HEK293 (cell line): ENCODE results near the gene TTF1.

Source experiments
- CTCF ChIA-PET: fragments of 350-600 bp; formaldehyde crosslinking; extraction: SDS; loops from one replicate; lab custom pipeline; 2021; ENCODE audit warnings: antibody characterized with exemption; lab: Yijun Ruan, JAX
- POLR2A ChIA-PET: fragments of 300-600 bp; formaldehyde crosslinking; extraction: SDS; loops from one replicate; lab custom pipeline; 2020; ENCODE audit warnings: antibody characterized with exemption, inconsistent platforms; lab: Yijun Ruan, JAX
- H3K27ac ChIP-seq: fragments of 200-500 bp; sonication (Bioruptor generic); 2 replicates; pipeline ENCODE4 v1.5.1; 2014; ENCODE audit warnings: low read depth, low read length, control low read depth, inconsistent platforms; ENCODE audit errors: extremely low read depth
- H3K36me3 ChIP-seq, 2 experiments: fragments of 200-500 bp in 1 of 2; sonication (Bioruptor generic) in 1 of 2; 1 replicate in 1 of 2; 2 replicates in 1 of 2; pipeline ENCODE4 v1.5.1; 2014 to 2017; ENCODE audit warnings: inconsistent platforms in 2 of 2, low read length in 2 of 2; ENCODE audit not compliant: control insufficient read depth in 2 of 2, insufficient read depth in 1 of 2
- H3K4me1 ChIP-seq: fragments of 200-500 bp; sonication (Bioruptor generic); 2 replicates; pipeline ENCODE4 v1.5.1; 2014; ENCODE audit warnings: mild to moderate bottlenecking, low read length, inconsistent platforms; ENCODE audit not compliant: control insufficient read depth, insufficient read depth
- H3K4me3 ChIP-seq: 2 replicates; pipeline ENCODE4 v1.5.1; 2011; ENCODE audit warnings: low read depth, mild to moderate bottlenecking, control low read depth, low read length, moderate library complexity
- H3K9me3 ChIP-seq: fragments of 200-500 bp; sonication (Bioruptor generic); 2 replicates; pipeline ENCODE4 v1.5.1; 2014; ENCODE audit warnings: low read depth, low read length, inconsistent platforms; ENCODE audit not compliant: control insufficient read depth, insufficient read depth
- GLI2 ChIP-seq: fragments of 450-650 bp; formaldehyde crosslinking; IDR thresholded peaks from 2 replicates; pipeline ENCODE4; 2017; ENCODE audit warnings: missing biosample characterization, missing genetic modification characterization, low read depth, borderline replicate concordance
- HOXA7 ChIP-seq: sonication (generic); formaldehyde crosslinking; IDR thresholded peaks from 2 replicates; pipeline ENCODE4 v1.8.1; 2022; ENCODE audit warnings: missing genetic modification reagents, borderline replicate concordance
- HOXC10 ChIP-seq: sonication (generic); formaldehyde crosslinking; IDR thresholded peaks from 2 replicates; pipeline ENCODE4 v1.8.1; 2023; ENCODE audit warnings: mild to moderate bottlenecking, missing genetic modification reagents
- IKZF3 ChIP-seq: fragments of 450-650 bp; IDR thresholded peaks from 2 replicates; pipeline ENCODE4 v1.5.0; 2018; ENCODE audit warnings: missing biosample characterization, mild to moderate bottlenecking, missing genetic modification characterization, moderate library complexity
- KLF7 ChIP-seq: fragments of 450-650 bp; formaldehyde crosslinking; IDR thresholded peaks from 2 replicates; pipeline ENCODE4 v1.5.1; 2016; ENCODE audit warnings: missing biosample characterization, missing genetic modification characterization, borderline replicate concordance
- RBAK ChIP-seq: fragments of 450-650 bp; formaldehyde crosslinking; IDR thresholded peaks from 2 replicates; pipeline ENCODE4 v1.5.1; 2016; ENCODE audit warnings: missing biosample characterization, missing genetic modification characterization
- SCRT2 ChIP-seq: fragments of 450-650 bp; formaldehyde crosslinking; IDR thresholded peaks from 2 replicates; pipeline ENCODE4 v1.5.1; 2016; ENCODE audit warnings: missing biosample characterization, missing genetic modification characterization
- ZBTB7A ChIP-seq: fragments of 450-650 bp; formaldehyde crosslinking; IDR thresholded peaks from 2 replicates; pipeline ENCODE4 v1.5.1; 2016; ENCODE audit warnings: low read depth, missing biosample characterization, missing genetic modification characterization
- ZFP3 ChIP-seq: fragments of 450-650 bp; formaldehyde crosslinking; IDR thresholded peaks from 2 replicates; pipeline ENCODE4 v1.5.1; 2016; ENCODE audit warnings: low read depth, missing biosample characterization, missing genetic modification characterization
- ZNF174 ChIP-seq: fragments of 450-650 bp; formaldehyde crosslinking; IDR thresholded peaks from 2 replicates; pipeline ENCODE4 v1.5.0; 2017; ENCODE audit warnings: missing biosample characterization, mild to moderate bottlenecking, missing genetic modification characterization
- ZNF175 ChIP-seq: fragments of 450-650 bp; formaldehyde crosslinking; IDR thresholded peaks from 2 replicates; pipeline ENCODE4 v1.5.1; 2016; ENCODE audit warnings: missing biosample characterization, missing genetic modification characterization
- ZNF202 ChIP-seq: fragments of 450-650 bp; formaldehyde crosslinking; IDR thresholded peaks from 2 replicates; pipeline ENCODE4 v1.5.1; 2016; ENCODE audit warnings: missing biosample characterization, missing genetic modification characterization, borderline replicate concordance
- ZNF223 ChIP-seq: fragments of 450-650 bp; formaldehyde crosslinking; IDR thresholded peaks from 2 replicates; pipeline ENCODE4 v1.5.1; 2016; ENCODE audit warnings: missing biosample characterization, missing genetic modification characterization
- ZNF24 ChIP-seq: fragments of 450-650 bp; formaldehyde crosslinking; IDR thresholded peaks from 2 replicates; pipeline ENCODE4 v1.5.1; 2016; ENCODE audit warnings: missing biosample characterization, missing genetic modification characterization
- ZNF354C ChIP-seq: fragments of 450-650 bp; formaldehyde crosslinking; IDR thresholded peaks from 2 replicates; pipeline ENCODE4 v1.5.1; 2016; ENCODE audit warnings: missing biosample characterization, missing genetic modification characterization, low read depth, borderline replicate concordance
- ZNF544 ChIP-seq: fragments of 450-650 bp; formaldehyde crosslinking; IDR thresholded peaks from 2 replicates; pipeline ENCODE4 v1.5.0; 2017; ENCODE audit warnings: missing biosample characterization, missing genetic modification characterization
- ZNF548 ChIP-seq: fragments of 450-650 bp; formaldehyde crosslinking; IDR thresholded peaks from 2 replicates; pipeline ENCODE4 v1.5.1; 2016; ENCODE audit warnings: missing biosample characterization, missing genetic modification characterization
- ZNF76 ChIP-seq: fragments of 450-650 bp; formaldehyde crosslinking; IDR thresholded peaks from 2 replicates; pipeline ENCODE4; 2016; ENCODE audit warnings: low read depth, missing biosample characterization, missing genetic modification characterization, borderline replicate concordance
- ZNF785 ChIP-seq: fragments of 450-650 bp; formaldehyde crosslinking; IDR thresholded peaks from 2 replicates; pipeline ENCODE4 v1.5.1; 2016; ENCODE audit warnings: missing biosample characterization, missing genetic modification characterization
- ZNF830 ChIP-seq: fragments of 450-650 bp; IDR thresholded peaks from 2 replicates; pipeline ENCODE4 v1.5.0; 2018; ENCODE audit warnings: missing biosample characterization, missing genetic modification characterization, low read depth, mild to moderate bottlenecking, moderate library complexity
- ZSCAN30 ChIP-seq: fragments of 450-650 bp; IDR thresholded peaks from 2 replicates; pipeline ENCODE4 v1.5.1; 2018; ENCODE audit warnings: missing biosample characterization, mild to moderate bottlenecking, missing genetic modification characterization, moderate library complexity
- TF ChIP-seq, protein P1 (sequence below): fragments of 450-650 bp; formaldehyde crosslinking; IDR thresholded peaks from 2 replicates; pipeline ENCODE4 v1.5.1; 2016; ENCODE audit warnings: missing biosample characterization, missing genetic modification characterization
- TF ChIP-seq, protein P2 (sequence below): fragments of 450-650 bp; formaldehyde crosslinking; IDR thresholded peaks from 2 replicates; pipeline ENCODE4 v1.5.1; 2016; ENCODE audit warnings: missing biosample characterization, missing genetic modification characterization, low read depth
- TF ChIP-seq, protein P3 (sequence below): fragments of 450-650 bp; IDR thresholded peaks from 2 replicates; pipeline ENCODE4 v1.5.1; 2018; ENCODE audit warnings: missing biosample characterization, missing genetic modification characterization
- TF ChIP-seq, protein P4 (sequence below): fragments of 450-650 bp; formaldehyde crosslinking; IDR thresholded peaks from 2 replicates; pipeline ENCODE4 v1.5.1; 2016; ENCODE audit warnings: missing biosample characterization, missing genetic modification characterization
- TF ChIP-seq, protein P5 (sequence below): fragments of 450-650 bp; formaldehyde crosslinking; IDR thresholded peaks from 2 replicates; pipeline ENCODE4 v1.5.1; 2016; ENCODE audit warnings: missing biosample characterization, missing genetic modification characterization, borderline replicate concordance

The TTF1 gene

DNA sequence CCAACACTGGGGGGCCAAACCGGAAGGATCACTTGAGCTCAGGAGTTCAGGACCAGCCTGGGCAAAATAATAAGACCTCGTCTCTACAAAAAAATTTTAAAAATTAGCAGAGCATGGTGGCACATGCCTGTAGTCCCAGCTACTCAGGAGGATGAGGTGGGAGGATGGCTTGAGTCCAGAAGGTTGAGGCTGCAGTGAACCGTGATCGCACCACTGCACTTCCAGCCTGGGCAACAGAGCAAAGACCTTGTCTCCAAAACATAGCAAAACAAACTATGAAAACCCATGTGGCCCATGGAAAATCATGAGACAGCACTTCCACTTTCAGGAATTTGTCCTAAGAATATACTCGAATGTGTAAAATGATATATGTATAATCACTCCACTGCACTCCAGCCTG, 58.0 kb downstream of the TTF1 start (continued):
- TF ChIP-seq ZNF76 (tag by site-specific recombination) (no peak), ZNF24 (no peak), ZNF785 (no peak), RBAK (no peak), ZFP3 (no peak), HOXA7 (CRISPR knock-in tag) (no peak), ZBTB7A (tag by site-specific recombination) (no peak)
- TF ChIP-seq, protein P1, sequence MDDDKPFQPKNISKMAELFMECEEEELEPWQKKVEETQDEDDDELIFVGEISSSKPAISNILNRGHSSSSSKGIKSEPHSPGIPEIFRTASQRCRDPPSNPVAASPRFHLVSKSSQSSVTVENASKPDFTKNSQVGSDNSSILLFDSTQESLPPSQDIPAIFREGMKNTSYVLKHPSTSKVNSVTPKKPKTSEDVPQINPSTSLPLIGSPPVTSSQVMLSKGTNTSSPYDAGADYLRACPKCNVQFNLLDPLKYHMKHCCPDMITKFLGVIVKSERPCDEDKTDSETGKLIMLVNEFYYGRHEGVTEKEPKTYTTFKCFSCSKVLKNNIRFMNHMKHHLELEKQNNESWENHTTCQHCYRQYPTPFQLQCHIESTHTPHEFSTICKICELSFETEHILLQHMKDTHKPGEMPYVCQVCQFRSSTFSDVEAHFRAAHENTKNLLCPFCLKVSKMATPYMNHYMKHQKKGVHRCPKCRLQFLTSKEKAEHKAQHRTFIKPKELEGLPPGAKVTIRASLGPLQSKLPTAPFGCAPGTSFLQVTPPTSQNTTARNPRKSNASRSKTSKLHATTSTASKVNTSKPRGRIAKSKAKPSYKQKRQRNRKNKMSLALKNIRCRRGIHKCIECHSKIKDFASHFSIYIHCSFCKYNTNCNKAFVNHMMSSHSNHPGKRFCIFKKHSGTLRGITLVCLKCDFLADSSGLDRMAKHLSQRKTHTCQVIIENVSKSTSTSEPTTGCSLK = no peak
- TF ChIP-seq, all 188 proteins: peak for 0

DNA sequence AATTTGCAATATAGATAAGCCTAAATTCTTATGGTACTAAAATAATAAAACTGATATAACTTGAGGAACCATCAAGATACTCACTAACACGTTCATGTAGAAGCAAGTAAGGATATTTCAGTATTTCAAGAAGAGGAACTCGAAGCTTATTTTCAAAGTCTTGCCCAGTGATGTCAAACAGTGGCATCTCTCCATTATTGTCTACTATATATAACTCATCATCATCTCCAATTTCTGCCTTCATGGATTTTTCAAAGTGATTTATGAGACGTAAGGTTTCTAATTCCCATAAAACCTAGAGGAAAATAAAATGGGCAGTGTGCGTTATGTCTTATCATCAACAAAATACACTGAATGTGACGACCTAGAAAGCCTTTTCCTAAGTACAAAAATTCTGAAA, 60.5 kb downstream of the TTF1 start:
- ChIA-PET POLR2A (interaction anchor here (0.5 to 4.8 kb wide), 3 partner anchors 8 to 10 kb away, joined by 3 to 25 read pairs (median 6); partner anchors contain the start of gene SETX), CTCF (no interaction called here)
- TF ChIP-seq, protein P2, sequence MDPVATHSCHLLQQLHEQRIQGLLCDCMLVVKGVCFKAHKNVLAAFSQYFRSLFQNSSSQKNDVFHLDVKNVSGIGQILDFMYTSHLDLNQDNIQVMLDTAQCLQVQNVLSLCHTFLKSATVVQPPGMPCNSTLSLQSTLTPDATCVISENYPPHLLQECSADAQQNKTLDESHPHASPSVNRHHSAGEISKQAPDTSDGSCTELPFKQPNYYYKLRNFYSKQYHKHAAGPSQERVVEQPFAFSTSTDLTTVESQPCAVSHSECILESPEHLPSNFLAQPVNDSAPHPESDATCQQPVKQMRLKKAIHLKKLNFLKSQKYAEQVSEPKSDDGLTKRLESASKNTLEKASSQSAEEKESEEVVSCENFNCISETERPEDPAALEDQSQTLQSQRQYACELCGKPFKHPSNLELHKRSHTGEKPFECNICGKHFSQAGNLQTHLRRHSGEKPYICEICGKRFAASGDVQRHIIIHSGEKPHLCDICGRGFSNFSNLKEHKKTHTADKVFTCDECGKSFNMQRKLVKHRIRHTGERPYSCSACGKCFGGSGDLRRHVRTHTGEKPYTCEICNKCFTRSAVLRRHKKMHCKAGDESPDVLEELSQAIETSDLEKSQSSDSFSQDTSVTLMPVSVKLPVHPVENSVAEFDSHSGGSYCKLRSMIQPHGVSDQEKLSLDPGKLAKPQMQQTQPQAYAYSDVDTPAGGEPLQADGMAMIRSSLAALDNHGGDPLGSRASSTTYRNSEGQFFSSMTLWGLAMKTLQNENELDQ = no peak
- TF ChIP-seq ZNF175 (tag by site-specific recombination) (no peak), ZSCAN30 (tag by site-specific recombination) (no peak), ZNF24 (no peak), IKZF3 (no peak), GLI2 (no peak), ZNF544 (tag by site-specific recombination) (no peak), ZNF354C (tag by site-specific recombination) (no peak), SCRT2 (tag by site-specific recombination) (no peak), ZNF830 (tag by site-specific recombination) (no peak), ZNF174 (no peak), KLF7 (tag by site-specific recombination) (no peak), ZNF223 (no peak), ZNF548 (tag by site-specific recombination) (no peak), ZNF202 (tag by site-specific recombination) (no peak), HOXC10 (CRISPR knock-in tag) (no peak)
- TF ChIP-seq, protein P3, sequence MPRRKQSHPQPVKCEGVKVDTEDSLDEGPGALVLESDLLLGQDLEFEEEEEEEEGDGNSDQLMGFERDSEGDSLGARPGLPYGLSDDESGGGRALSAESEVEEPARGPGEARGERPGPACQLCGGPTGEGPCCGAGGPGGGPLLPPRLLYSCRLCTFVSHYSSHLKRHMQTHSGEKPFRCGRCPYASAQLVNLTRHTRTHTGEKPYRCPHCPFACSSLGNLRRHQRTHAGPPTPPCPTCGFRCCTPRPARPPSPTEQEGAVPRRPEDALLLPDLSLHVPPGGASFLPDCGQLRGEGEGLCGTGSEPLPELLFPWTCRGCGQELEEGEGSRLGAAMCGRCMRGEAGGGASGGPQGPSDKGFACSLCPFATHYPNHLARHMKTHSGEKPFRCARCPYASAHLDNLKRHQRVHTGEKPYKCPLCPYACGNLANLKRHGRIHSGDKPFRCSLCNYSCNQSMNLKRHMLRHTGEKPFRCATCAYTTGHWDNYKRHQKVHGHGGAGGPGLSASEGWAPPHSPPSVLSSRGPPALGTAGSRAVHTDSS (tag by site-specific recombination) = no peak
- TF ChIP-seq, protein P4, sequence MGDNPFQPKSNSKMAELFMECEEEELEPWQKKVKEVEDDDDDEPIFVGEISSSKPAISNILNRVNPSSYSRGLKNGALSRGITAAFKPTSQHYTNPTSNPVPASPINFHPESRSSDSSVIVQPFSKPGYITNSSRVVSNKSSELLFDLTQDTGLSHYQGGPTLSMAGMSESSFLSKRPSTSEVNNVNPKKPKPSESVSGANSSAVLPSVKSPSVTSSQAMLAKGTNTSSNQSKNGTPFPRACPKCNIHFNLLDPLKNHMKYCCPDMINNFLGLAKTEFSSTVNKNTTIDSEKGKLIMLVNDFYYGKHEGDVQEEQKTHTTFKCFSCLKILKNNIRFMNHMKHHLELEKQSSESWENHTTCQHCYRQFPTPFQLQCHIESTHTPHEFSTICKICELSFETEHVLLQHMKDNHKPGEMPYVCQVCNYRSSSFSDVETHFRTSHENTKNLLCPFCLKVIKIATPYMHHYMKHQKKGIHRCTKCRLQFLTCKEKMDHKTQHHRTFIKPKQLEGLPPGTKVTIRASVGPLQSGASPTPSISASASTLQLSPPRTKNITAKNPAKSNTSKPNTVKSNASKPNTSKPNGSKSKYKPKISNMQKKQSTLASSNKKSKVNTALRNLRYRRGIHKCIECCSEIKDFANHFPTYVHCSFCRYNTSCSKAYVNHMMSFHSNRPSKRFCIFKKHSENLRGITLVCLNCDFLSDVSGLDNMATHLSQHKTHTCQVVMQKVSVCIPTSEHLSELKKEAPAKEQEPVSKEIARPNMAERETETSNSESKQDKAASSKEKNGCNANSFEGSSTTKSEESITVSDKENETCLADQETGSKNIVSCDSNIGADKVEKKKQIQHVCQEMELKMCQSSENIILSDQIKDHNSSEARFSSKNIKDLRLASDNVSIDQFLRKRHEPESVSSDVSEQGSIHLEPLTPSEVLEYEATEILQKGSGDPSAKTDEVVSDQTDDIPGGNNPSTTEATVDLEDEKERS (tag by site-specific recombination) = no peak
- TF ChIP-seq, protein P5, sequence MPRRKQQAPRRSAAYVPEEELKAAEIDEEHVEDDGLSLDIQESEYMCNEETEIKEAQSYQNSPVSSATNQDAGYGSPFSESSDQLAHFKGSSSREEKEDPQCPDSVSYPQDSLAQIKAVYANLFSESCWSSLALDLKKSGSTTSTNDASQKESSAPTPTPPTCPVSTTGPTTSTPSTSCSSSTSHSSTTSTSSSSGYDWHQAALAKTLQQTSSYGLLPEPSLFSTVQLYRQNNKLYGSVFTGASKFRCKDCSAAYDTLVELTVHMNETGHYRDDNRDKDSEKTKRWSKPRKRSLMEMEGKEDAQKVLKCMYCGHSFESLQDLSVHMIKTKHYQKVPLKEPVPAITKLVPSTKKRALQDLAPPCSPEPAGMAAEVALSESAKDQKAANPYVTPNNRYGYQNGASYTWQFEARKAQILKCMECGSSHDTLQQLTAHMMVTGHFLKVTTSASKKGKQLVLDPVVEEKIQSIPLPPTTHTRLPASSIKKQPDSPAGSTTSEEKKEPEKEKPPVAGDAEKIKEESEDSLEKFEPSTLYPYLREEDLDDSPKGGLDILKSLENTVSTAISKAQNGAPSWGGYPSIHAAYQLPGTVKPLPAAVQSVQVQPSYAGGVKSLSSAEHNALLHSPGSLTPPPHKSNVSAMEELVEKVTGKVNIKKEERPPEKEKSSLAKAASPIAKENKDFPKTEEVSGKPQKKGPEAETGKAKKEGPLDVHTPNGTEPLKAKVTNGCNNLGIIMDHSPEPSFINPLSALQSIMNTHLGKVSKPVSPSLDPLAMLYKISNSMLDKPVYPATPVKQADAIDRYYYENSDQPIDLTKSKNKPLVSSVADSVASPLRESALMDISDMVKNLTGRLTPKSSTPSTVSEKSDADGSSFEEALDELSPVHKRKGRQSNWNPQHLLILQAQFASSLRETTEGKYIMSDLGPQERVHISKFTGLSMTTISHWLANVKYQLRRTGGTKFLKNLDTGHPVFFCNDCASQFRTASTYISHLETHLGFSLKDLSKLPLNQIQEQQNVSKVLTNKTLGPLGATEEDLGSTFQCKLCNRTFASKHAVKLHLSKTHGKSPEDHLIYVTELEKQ (tag by site-specific recombination) = no peak
- no peaks in the 10 kb centered on the region for H3K4me1 ChIP-seq
- no peak overlapping the region for H3K4me3 ChIP-seq
- H3K27ac ChIP-seq = no peak overlapping the region
- peaks cover 74 to 98% of the 10 kb centered on the region in 2 experiments for H3K36me3 ChIP-seq
- H3K9me3 ChIP-seq = no peaks in the 10 kb centered on the region
